Medulla oblongata (tissue), 1 donor: Measurements from ENCODE around the gene TMEM238.
"Not testable (repeated sequence)": the region's sequence is repeated elsewhere in the genome, so short reads cannot be mapped to it uniquely, and the experiment has no call there.

ENCODE experiments used
- DNase-seq: peaks from one replicate; pipeline ENCODE4 v3.0.0-alpha.2; 2015; ENCODE audit errors: extremely low spot score

Gene TMEM238

GRCh38 chr19:55401390-55401789 lies 17.3 kb upstream of the TMEM238 start:
- DNase-seq = not testable (repeated sequence)

- no peak for DNase-seq
These were observed 16.4 kb upstream of the TMEM238 start for GRCh38 chr19:55400281-55401087.

- no peak for DNase-seq
These were observed 14.3 kb upstream of the TMEM238 start for GRCh38 chr19:55398200-55398925.

GRCh38 chr19:55392820-55393761 lies 9.0 kb upstream of the TMEM238 start:
- DNase-seq = no peak

- DNase-seq = no peak
These were observed 7.9 kb upstream of the TMEM238 start for GRCh38 chr19:55391702-55392615.

GRCh38 chr19:55391191-55391670 lies 7.1 kb upstream of the TMEM238 start:
- DNase-seq = no peak

GRCh38 chr19:55390461-55390880 lies 6.4 kb upstream of the TMEM238 start:
- DNase-seq = no peak

- no peak for DNase-seq
These were observed 5.6 kb upstream of the TMEM238 start for GRCh38 chr19:55389386-55390317.

GRCh38 chr19:55387736-55388497 lies 3.8 kb upstream of the TMEM238 start:
- no peak for DNase-seq

- DNase-seq = no peak
These were observed 2.4 kb upstream of the TMEM238 start for GRCh38 chr19:55386493-55386971.

GRCh38 chr19:55385724-55386492 lies 1.8 kb upstream of the TMEM238 start, which contains the start of gene RPL28:
TSS of gene RPL28 (plus strand) at chr19:55385932. CDS start at chr19:55386358, 426 bp downstream.
- DNase-seq = peak; percentile 99

GRCh38 chr19:55384920-55385723 lies 1.0 kb upstream of the TMEM238 start:
- DNase-seq = peak; percentile 98

- DNase-seq = peak; percentile 39
These were observed 587 bp downstream of the TMEM238 start for GRCh38 chr19:55383279-55384130.

GRCh38 chr19:55382522-55383054 lies 1.5 kb downstream of the TMEM238 start:
- DNase-seq = no peak

- no peak for DNase-seq
These were observed 2.1 kb downstream of the TMEM238 start for GRCh38 chr19:55382013-55382412.

- DNase-seq = no peak
These were observed 4.9 kb downstream of the TMEM238 start for GRCh38 chr19:55379174-55379573.
